Measurements from ENCODE around the gene PKLR.
A peak's percentile ranks its signal among the peaks of the same experiment; 100 is the strongest.
"Not testable (repeated sequence)": the region's sequence is repeated elsewhere in the genome, so short reads cannot be mapped to it uniquely, and the experiment has no call there.

PKLR gene

GRCh38 chr1:155319536-155319935 lies 18.3 kb upstream of the PKLR start:
- DNase-seq (ENCODE audit: insufficient read length, low spot score), result no peak
- FAIRE-seq, result no peak

GRCh38 chr1:155318082-155318481 lies 16.8 kb upstream of the PKLR start:
- FAIRE-seq (no peak), DNase-seq (ENCODE audit: insufficient read length, low spot score) (no peak)

- no peak for FAIRE-seq
Measured at GRCh38 chr1:155316922-155317321, 15.7 kb upstream of the PKLR start.

GRCh38 chr1:155313261-155313660 lies 12.0 kb upstream of the PKLR start:
- FAIRE-seq (no peak), DNase-seq (ENCODE audit: insufficient read length, low spot score) (no peak)

More at GRCh38 chr1:155316922-155317321, 15.7 kb upstream of the PKLR start:
- DNase-seq (ENCODE audit: insufficient read length, low spot score), result no peak

GRCh38 chr1:155309423-155310021 lies 8.3 kb upstream of the PKLR start:
- FAIRE-seq, result no peak
- DNase-seq (ENCODE audit: insufficient read length, low spot score), result no peak

- FAIRE-seq, result peak; percentile 97
- DNase-seq (ENCODE audit: insufficient read length, low spot score), result peak; percentile 82
Measured at GRCh38 chr1:155308493-155309422, 7.5 kb upstream of the PKLR start, which contains the start of gene FDPS. FDPS (plus strand) TSS chr1:155308866; CDS start chr1:155309790, 924 bp downstream.

- FAIRE-seq (peak; percentile 66), DNase-seq (ENCODE audit: insufficient read length, low spot score) (no peak)
Measured at GRCh38 chr1:155307247-155307740, 6.1 kb upstream of the PKLR start.

GRCh38 chr1:155305881-155306391 lies 4.7 kb upstream of the PKLR start:
- DNase-seq (ENCODE audit: insufficient read length, low spot score) (no peak), FAIRE-seq (no peak)

GRCh38 chr1:155304558-155305063 lies 3.4 kb upstream of the PKLR start:
- peak; percentile 35 for FAIRE-seq

GRCh38 chr1:155300553-155301329 lies 497 bp downstream of the PKLR start:
- FAIRE-seq (no peak), DNase-seq (ENCODE audit: insufficient read length, low spot score) (no peak)

More at GRCh38 chr1:155304558-155305063, 3.4 kb upstream of the PKLR start:
- peak; percentile 48 for DNase-seq (ENCODE audit: insufficient read length, low spot score)

GRCh38 chr1:155300024-155300423 lies 1.2 kb downstream of the PKLR start:
- FAIRE-seq (no peak), DNase-seq (ENCODE audit: insufficient read length, low spot score) (no peak)

- DNase-seq (ENCODE audit: insufficient read length, low spot score) (no peak), FAIRE-seq (no peak)
Measured at GRCh38 chr1:155297384-155297783, 3.9 kb downstream of the PKLR start.

GRCh38 chr1:155296661-155297060 lies 4.6 kb downstream of the PKLR start:
- FAIRE-seq (no peak), DNase-seq (ENCODE audit: insufficient read length, low spot score) (no peak)

GRCh38 chr1:155295942-155296267 lies 5.3 kb downstream of the PKLR start:
- DNase-seq (ENCODE audit: insufficient read length, low spot score), result no peak
- no peak for FAIRE-seq

GRCh38 chr1:155295183-155295941 lies 5.9 kb downstream of the PKLR start:
- DNase-seq (ENCODE audit: insufficient read length, low spot score), result no peak
- no peak for FAIRE-seq

GRCh38 chr1:155294520-155295182 lies 6.6 kb downstream of the PKLR start:
- DNase-seq (ENCODE audit: insufficient read length, low spot score), result no peak
- no peak for FAIRE-seq

- FAIRE-seq (no peak), DNase-seq (ENCODE audit: insufficient read length, low spot score) (no peak)
Measured at GRCh38 chr1:155293086-155293749, 8.0 kb downstream of the PKLR start.

GRCh38 chr1:155291006-155291405 lies 10.2 kb downstream of the PKLR start:
- not testable (repeated sequence) for DNase-seq (ENCODE audit: insufficient read length, low spot score); FAIRE-seq
